Vagina (tissue), 2 donors: ENCODE measurements around the gene FAM237A. TPM values are rescaled to one million over a fixed set of nuclear protein-coding genes. Genes with fewer than 3 reads are reported as not detected.

Experiments
- DNase-seq, 2 donors: peaks; one replicate each; pipeline ENCODE4 v3.0.0-alpha.2; 2017; ENCODE audit errors: extremely low spot score in 2 of 2
- H3K27ac ChIP-seq: fragments of 200-600 bp; sonication (generic); one replicate; pipeline ENCODE4 v1.5.1; 2019
- H3K27me3 ChIP-seq: fragments of 200-600 bp; sonication (generic); one replicate; pipeline ENCODE4 v1.5.1; 2019
- H3K36me3 ChIP-seq, 2 donors: fragments of 200-600 bp; sonication (generic); one replicate each; pipeline ENCODE4 v1.5.1; 2017 to 2019
- H3K4me1 ChIP-seq: fragments of 200-600 bp; sonication (generic); one replicate; pipeline ENCODE4 v1.5.1; 2019
- H3K4me3 ChIP-seq, 2 donors: fragments of 200-600 bp; sonication (generic); 1 replicate in 1 of 2; 2 replicates in 1 of 2; pipeline ENCODE4 v1.5.1; 2016 to 2019
- H3K9me3 ChIP-seq: fragments of 200-600 bp; sonication (generic); one replicate; pipeline ENCODE4 v1.5.1; 2019
- CTCF ChIP-seq, 3 experiments: fragments of 450-650 bp in 2 of 3; fragments of 200-600 bp in 1 of 3; sonication (generic) in 1 of 3; IDR thresholded peaks; one replicate each; pipeline ENCODE4 v1.5.1; 2017 to 2019; ENCODE audit warnings: antibody characterized with exemption in 3 of 3, mild to moderate bottlenecking in 2 of 3, moderate library complexity in 2 of 3
- POLR2A ChIP-seq, 2 donors: fragments of 450-650 bp; IDR thresholded peaks; one replicate each; pipeline ENCODE4 v1.6.1; 2017; ENCODE audit warnings: antibody characterized with exemption in 2 of 2, mild to moderate bottlenecking in 2 of 2, moderate library complexity in 2 of 2
- POLR2AphosphoS5 ChIP-seq, 2 donors: sonication (generic); formaldehyde crosslinking; IDR thresholded peaks; one replicate each; pipeline ENCODE4 v1.9.0; 2017; ENCODE audit warnings: antibody characterized with exemption in 2 of 2, mild to moderate bottlenecking in 2 of 2, low read depth in 1 of 2; ENCODE audit not compliant: insufficient read depth in 1 of 2
- intact Hi-C: fragments of 100-400 bp; cut with DNase I; formaldehyde crosslinking; loops from one replicate; pipeline ENCODE4 v1.15.1; 2023
- total RNA-seq: library from RNA; depleted of rRNA; stranded (reverse); fragments of >200 nt; gene quantifications from one replicate; pipeline ENCODE4 v1.2.3, GENCODE V29; 2016

Gene FAM237A
- total RNA-seq, 1 donor from 2014 or later = not detected

GRCh38 chr2:206696910-206697309, 54.6 kb downstream of the FAM237A start:
- Histone ChIP-seq H3K9me3 (no peaks in the 10 kb centered on the region), H3K27ac (no peak overlapping the region), H3K36me3 (no peaks in the 10 kb centered on the region), H3K4me1 (no peaks in the 10 kb centered on the region), H3K4me3 (no peak overlapping the region), H3K27me3 (no peaks in the 10 kb centered on the region)
- TF ChIP-seq POLR2A (IDR thresholded peaks at IDR 0.05) (no peak), CTCF (IDR thresholded peaks at IDR 0.05) (no peak), POLR2AphosphoS5 (IDR thresholded peaks at IDR 0.05; ENCODE audit: insufficient read depth in 1 of 2, low read depth in 1 of 2) (no peak)
- DNase-seq = no peak
- intact Hi-C loops = loop anchor here (10.0 kb wide), 1 partner anchor 788 kb away; no protein-coding TSS in a partner anchor

GRCh38 chr2:206698811-206699210, 56.5 kb downstream of the FAM237A start:
- DNase-seq = no peak
- Histone ChIP-seq H3K4me3 (no peak overlapping the region), H3K27ac (no peak overlapping the region), H3K4me1 (no peaks in the 10 kb centered on the region), H3K27me3 (no peaks in the 10 kb centered on the region), H3K9me3 (no peaks in the 10 kb centered on the region), H3K36me3 (no peaks in the 10 kb centered on the region)
- intact Hi-C loops = loop anchor here (10.0 kb wide), 1 partner anchor 786 kb away; no protein-coding TSS in a partner anchor
- TF ChIP-seq POLR2AphosphoS5 (IDR thresholded peaks at IDR 0.05; ENCODE audit: insufficient read depth in 1 of 2, low read depth in 1 of 2) (no peak), CTCF (IDR thresholded peaks at IDR 0.05) (no peak), POLR2A (IDR thresholded peaks at IDR 0.05) (no peak)

Other genes starting within 250 kb of the FAM237A start
- gene ADAM23, start 199.0 kb upstream of the FAM237A start, total RNA-seq = 5.2 TPM
- gene DYTN, start 75.9 kb downstream of the FAM237A start, total RNA-seq = not detected
- gene MDH1B, start 122.8 kb downstream of the FAM237A start, total RNA-seq = 0.49 TPM
- gene FASTKD2, start 123.1 kb downstream of the FAM237A start, total RNA-seq = 23.3 TPM